Germinal center (tissue), 1 donor: Measurements from ENCODE around the gene OGDH.

ENCODE experiments used
- DNase-seq: peaks from one replicate; pipeline ENCODE4 v3.0.0; 2012; ENCODE audit warnings: mixed read lengths, low spot score

The OGDH gene

DNA sequence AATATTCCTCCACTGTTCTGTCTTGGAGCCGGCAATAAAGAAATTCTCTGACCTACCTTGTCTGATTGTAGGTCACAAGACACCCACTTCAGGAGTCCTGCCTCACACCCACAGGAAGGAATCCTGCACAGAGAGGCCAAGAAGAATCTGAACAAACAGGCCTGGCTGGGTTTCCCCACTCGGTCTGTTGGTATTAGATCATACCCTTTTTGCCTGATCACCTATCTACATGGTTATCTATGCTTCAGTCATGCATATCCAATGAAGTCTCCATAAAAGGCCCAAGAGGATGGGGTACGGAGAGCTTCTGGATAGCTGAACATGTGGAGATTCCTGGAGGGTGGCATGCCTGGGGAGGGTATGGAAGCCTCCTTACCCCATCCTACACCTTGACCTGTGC lies 12.3 kb downstream of the OGDH start:
- no peak for DNase-seq

DNA sequence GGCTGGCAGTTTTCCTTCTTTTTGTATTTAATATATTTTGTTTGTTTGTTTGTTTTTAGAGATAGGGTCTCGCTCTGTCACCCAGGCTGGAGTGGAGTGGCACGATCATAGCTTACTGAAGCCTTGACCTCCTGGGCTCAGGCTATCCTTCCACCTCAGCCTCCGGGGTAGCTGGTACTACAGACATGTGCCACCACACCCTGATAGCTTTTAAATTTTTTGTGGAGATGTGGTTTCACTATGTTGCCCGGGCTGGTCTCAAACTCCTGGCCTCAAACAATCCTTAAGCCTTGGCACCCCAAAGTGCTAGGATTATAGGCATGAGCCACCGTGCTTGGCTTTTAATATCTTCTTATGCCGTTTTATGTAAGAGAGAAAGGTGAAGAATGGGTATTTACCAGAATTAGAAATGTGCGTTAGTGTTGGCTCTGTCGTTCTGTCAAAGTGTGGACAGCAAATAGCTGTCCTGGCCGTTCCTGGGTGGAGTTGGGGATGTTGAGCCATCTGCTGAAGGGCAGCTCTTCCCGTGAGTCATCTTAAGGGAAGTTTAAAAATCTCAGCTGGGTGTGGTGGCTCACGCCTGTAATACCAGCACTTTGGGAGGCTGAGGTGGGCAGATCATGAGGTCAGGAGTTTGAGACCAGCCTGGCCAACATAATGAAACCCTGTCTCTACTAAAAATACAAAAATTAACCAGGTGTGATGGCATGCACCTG lies 14.8 kb downstream of the OGDH start:
- no peak for DNase-seq

DNA sequence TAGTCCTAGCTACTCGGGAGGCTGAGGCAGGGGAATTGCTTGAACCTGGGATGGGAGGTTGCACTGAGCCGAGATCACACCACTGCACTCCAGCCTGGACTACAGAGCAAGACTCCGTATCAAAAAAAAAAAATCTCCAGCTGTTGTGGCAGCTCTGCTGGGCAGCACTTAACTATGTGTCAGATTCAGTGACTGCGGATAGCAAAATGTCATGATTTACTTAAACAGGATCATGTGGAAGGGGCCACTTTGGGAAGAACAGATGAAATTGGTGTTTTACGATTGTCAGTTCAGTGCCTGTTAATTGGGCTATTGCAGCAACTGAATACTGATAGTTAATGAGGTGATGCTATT lies 15.3 kb downstream of the OGDH start:
- no peak for DNase-seq

DNA sequence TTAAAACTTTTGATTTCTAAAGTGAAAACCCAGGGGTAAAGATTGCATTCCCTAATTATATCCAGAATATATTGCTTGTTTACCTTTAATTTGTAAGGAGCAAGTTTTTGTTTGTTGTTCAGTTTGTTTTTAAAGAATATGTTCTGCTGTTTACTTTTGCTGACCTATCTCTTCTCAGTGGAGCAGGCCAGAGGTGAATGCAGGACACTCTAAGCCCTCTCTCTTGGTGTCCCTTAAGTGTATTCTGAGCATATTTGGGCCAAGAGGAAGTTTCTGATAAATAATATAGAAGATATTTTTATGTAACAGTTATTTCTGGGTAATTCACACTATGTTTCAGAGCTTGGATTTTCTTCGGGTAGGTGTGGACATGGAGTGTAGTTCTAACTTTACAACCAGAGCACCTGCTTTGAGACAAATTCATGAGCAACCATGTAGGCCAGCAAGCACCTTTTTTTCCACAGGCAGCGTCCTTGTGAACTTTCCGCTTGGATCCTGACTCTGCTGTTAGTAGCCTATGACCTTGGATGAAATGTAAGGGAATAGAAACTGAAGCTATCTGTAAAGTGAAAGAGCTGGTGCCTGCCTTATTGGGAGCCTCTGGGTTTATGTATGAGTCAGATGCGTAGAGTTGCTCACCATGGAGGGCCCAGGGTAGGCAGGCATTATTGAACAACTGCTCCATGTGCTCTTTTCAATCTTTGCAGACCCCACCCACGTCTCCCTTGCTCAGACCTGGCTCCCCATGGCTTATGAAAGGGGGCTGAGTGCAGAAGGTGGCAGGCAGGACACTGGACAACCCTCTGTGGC lies 16.1 kb downstream of the OGDH start:
- no peak for DNase-seq

DNA sequence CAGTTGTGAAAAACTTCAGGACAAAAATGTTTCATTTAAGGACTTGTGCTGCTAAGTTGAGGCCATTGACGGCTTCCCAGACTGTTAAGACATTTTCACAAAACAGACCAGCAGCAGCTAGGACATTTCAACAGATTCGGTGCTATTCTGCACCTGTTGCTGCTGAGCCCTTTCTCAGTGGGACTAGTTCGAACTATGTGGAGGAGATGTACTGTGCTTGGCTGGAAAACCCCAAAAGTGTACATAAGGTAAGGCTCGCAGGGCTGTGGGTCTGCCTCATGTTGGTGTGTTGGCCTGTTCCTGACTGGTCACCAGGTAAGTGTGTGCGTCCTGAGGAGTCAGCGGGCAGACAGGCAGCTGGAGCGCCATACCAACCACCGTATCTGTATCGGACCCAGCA lies 17.9 kb downstream of the OGDH start:
- no peak for DNase-seq

DNA sequence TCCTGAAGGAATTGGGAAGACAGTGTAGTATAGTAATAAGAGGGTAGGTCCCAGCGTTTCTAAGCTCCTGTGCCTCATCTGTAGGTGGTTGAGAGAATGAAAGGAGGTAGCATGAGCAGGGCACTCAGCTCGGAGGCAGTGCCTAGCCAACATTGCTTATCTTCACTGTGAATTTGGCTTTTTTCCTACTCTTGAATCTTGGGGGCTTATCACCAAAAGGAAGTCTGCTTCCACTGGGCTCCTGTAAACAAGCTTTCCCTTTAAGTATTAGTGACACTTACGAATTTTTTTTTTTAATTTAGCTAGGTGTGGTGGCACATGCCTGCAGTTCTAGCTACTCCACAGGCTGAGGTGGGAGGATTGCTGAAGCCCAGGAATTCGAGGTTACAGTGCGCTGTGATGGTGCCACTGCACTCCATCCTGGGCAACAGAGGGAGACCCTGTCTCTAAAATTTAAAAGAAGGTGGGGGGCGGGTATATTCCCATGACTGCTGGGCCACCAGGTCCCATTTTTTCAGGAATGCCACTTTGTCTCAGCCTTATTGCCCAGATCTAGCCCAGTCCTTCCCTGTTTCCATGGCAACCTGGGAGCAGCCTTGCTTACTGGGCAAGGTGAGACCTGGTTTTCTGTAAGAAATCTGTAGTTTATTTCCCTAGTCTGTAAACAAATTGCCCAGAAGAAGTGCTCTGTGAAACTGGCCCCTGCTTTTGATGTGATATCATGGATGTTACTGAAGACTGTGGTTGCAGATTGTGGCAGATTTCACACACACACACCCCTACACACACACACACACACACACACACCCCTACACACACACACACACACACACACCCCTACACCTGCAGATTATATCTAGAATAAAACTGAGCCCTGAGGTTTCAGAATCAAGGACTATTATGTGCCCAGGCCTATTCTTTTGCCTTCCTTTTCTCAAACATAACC lies 19.4 kb downstream of the OGDH start:
- DNase-seq: no peak

DNA sequence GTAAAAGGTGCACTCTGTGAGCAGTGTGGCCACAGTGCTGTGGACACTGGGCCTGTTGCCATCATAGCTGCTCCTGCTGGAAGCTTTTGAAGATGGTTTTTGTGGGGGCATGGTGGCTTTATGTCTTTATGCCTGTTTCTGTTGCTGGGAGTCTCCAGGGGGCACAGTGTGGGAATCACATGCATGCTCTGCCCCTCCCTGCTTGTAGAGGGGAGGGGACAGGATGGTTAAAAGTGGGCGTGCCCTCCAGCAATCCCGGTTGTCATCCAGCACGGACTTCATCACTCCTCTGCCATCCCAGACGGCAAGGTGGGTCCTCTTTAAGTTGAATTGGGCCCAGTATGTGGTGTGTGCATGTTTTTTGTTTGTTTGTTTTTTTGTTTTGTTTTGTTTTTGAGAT lies 20.2 kb downstream of the OGDH start:
- no peak for DNase-seq

DNA sequence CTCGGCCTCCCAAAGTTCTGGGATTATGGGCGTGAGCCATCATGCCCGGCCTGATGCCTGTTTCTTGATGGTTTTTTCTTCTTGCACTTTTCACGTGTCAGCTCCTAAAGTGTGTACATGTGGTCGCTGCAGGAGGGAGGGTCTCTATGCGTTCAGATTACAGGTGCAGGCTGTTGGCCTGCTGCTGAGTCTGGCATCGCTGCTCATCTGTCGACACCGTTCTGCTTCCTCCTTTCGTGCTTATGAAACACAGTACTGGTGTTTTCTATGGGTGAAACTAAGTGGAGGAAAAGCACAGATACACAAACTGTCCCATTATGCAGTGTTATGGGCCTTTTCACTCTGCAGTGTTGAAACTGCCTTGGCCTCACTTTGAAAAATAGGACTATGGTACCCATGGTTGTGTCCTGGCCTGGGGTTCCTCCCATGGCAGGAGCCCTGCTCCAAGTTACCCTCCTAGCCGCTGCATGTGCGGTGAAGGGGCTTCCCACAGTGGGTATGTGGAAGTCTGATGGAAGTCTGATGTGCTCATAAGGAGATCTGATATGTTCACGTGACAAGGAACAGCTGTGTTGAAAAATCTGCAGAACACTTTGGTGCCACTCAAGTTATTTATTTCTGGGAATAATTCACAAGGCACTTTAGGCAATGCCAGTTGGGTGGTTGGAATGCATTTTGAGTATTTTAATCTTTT lies 23.5 kb downstream of the OGDH start:
- peak; percentile 22 for DNase-seq

DNA sequence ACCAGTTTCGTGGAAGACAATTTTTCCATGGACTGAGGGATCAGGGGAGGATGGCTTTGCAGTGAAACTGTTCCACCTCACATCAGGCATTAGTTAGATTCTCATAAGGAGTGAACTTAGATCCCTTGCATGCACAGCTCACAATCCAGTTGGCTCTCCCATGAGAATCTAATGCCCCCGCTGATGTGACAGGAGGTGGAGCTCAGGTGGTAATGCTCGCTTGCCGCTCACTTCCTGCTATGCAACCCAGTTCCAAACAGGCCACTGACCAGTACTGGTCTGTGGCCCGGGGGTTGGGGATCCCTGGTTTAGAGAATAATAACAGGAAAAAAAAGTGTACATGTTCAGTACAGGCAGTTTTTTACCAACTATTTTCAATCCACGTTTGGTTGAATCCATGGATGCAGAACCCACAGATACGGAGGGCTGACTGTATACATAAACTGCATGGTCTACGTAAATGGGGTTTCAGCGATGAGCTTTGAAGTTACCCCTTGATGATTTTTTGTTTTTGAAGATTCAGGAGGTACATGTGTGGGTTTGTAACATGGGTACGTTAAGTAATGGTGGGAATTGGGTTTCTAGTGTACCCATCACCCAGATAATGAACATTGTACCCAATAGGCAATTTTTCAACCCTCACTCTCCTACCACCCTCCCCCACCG lies 24.5 kb downstream of the OGDH start:
- DNase-seq: no peak

DNA sequence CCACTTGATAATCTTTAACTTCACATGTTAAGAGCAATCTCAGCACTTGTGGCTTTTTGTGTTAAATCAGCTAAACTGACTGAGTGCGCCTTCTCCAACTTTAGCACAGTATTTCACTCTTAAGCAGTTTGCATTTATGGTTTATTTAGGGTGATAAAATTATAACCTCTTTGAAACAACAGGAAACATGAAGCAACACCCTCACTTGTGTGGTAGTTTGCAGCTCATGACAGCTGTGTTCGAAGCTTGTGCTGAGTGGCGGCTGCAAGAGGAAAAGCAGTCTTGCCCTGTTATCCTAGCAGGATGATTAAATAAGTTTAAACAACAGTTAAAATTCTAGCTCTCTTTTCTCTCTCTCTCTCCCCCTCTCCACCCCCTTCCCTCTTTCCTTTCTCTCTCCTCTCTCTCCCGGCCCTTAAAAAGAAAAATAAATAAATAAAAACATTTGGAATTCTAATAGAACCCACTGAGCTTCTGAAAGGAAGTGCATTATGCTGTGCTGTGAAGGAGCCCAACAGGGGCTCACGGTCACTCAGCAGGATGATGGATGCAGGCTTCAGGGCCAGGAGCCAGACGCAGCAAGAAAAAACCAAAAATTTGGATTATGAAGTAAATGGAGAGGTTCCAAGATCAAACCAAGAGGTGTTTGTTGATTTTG lies 25.2 kb downstream of the OGDH start:
- no peak for DNase-seq

DNA sequence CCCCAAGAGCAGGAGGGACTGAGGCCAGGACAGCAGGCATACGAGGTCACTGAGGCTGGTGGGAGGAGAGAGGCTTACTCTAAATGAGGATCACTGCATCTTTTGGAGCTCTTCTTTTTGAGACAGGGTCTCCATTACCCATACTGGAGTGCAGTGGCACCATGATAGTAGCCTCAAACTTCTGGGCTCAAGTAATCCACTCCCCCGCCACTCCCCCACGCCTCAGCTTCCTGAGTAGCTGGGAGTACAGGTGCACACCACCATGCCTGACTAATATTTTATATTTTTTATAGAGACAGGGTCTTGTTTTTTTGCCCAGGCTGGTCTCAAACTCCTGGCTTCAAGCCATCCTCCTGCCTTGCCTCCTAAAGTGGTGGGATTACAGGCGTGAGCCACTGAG lies 25.8 kb downstream of the OGDH start:
- no peak for DNase-seq

DNA sequence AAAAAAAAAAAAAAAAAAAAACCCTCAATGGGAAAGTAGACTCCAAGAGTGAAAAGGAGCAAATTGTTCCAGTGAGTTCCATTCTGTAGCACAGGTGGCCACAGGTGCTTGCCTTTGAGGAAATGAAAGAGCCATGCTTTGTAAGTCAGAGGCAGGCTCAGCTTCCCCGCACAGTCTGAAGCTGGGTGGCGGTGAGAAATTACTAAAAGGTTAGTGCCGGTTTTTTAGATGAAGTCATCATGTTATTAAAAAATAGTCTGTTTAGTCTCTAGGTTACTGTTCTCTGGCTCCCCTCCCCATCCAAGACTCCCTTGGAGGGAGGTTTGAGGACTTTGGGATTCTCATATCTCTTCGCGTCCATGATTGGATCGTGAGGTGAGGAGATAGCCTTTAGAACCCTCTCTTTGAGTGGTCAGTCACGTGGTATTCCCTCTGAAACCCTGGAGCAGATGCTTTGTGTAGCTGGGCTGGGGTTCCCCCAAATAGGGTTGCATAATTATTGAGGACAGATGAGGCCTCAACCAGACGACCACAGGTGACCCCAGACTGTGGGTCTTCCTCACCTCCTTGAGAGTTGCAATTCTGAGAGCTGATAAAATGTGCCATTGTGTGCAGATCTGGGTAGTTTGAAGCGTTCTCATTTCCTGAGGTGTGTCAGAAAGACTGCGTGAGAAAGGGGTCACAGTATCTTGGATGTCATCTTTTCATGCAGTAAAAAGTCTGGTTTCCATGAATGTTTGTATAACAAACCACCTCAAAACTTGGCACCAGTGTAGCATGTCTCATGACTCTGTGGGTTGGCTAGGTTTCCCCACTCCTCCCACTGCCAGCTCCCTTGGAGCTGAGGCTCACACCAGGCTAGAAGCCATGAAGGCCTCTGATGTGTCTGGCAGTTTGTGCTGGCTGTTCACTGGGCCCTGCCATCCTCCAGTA lies 27.1 kb downstream of the OGDH start:
- peak; percentile 69 for DNase-seq

DNA sequence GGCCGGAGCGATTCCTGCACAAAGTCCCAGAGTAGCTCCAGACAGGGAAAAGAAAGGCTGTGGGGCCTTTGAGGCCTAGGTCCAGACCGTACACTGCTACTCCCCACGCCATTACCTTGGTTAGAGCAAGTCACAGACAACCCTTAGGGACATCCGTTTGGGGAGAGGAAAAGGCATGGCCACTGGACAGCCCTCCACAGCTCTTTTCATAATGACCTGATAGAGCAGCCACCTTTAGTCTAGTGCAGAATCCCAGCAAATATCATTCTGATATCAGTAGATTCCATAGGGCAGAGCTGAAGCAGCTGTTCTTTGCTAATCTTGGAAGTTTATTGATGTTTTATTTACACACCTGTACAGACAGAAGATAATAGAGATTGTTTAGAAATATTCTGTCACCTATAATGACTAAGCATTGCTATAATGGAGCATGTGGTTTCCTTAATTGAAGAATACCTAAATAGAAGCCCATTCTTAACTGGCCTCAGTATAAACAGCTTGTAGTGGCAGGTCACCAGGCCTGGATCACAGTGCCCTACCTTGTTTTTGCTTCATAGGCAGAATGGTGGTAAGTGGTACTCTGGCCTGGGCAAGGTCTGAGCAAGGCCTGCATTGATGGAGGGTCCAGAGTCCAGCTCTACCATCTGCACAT lies 27.9 kb downstream of the OGDH start:
- DNase-seq: no peak

DNA sequence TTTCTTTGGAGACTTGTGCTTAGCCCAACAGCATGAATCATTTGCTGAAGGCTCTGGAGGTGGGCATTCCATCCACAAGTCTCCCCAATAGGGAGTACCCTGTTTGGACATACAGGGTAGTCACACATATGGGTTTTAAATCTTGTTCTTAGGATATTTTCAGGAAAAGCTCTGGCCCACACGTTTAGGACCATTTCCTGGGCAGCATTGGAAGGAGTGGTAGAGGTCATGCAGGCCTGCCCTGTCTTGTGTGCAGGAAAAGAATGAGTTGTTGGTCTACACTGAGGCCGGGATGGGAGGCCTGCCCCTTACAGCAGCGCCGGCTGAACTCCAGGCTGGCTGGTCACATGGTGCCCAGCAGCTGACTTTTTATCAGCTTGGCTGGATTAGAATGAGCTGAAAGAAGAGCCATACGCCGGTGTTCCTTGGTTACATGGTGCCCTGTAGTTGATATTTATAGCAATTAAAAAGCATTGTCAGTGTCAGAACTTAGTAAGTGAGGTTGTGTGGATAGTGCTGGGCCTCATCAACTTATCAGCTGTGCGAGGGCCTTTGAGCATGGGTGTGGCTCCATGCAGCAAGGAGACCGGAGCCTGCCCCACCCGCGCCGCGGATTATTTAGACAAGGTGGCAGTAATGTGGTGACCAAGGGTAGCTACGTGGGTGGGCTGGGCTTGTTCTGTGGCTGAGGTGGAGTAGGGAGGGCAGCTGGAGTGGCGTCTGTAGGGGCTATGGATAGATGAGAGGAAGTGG lies 28.6 kb downstream of the OGDH start:
- no peak for DNase-seq

DNA sequence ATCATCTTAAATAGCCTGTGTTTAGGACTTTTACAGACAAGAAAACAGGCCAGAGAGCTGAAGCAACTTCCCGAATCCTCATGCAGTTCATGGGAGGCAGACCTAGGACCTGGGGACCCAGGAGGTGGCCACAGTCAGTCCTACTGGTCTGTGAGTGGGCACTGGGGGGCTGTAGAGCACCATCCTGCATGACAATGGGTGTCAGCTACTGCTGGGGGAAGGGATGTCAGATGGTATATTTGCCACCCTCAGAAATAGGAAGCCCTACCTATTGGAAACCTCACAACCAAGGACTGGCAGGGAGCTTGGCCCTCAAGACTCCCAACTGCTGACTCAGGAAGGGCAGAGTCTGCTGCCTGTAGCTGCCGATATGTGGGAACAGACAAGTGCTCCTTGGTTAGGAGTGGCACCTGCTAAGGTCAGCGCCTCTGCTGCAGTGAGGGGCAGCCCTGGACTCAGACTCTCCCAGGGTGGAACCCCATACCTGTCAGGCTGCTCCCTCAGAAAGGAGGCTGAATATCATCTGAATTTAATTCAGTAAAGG lies 29.7 kb downstream of the OGDH start:
- DNase-seq: no peak

DNA sequence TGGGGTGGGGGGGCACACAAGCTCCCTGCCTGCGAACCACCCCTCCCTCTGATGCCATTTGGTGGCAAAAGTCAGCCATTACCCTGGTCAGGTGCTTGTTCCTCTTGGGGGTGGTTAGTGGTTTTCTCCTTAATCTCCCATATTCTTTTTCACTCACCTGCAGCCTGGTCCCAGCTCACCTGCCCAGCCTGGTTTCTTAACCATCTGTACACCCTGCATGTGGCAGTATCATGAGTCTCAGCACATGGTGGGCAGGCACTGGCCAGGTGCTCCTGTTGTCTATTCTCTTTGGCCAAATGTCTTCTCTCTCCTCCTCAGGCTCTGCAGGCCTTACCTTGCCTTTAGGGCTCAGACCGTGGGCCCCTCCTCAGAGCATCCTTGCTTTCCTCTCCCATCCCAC lies 30.5 kb downstream of the OGDH start:
- no peak for DNase-seq

DNA sequence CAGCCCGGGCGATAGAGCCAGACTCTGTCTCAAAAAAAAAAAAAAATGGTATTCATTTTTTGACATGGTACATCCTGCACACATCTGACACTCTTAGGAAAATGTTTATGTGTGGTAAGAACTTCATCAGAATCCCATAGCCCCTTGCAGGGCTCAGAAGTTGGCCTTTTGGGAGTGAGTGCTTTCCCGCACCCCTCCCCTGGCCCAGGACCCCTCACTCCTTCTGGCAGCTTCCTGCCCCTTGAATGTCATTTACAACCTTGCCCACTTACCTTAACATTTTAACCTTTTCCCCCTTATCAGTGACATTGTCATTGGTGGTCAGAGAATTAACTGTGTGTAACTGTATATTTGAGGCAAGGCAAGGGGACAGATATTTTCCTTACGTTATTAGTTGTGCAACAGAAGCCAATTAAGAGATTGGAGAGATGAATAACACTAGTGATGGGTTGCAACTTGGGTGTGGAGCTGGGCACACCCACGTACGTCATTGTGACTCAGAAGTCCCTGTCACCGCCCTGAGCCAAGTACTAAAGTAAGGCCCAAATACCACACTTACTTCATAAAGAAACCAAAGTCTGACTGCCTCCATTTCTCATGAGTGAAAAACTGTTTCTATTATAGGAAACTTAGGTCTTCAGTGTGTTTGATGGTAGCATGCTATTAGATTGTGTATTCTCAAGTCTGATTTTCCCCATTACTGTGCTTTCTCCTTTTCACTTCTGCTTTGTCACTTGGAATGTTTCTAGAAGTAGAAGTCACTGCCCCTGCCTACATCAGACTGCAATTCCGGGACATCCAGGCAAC lies 31.6 kb downstream of the OGDH start:
- peak; percentile 30 for DNase-seq
